H9 (cell line): ENCODE results near the gene PRCD. TPM values are rescaled to one million over a fixed set of nuclear protein-coding genes. Genes with fewer than 3 reads are reported as not detected.

Experiments used
- DNase-seq: peaks from one replicate; pipeline ENCODE4 v3.0.0-alpha.2; 2017
- H2AFZ ChIP-seq: one replicate; pipeline ENCODE4 v1.6.1; 2013; ENCODE audit warnings: mild to moderate bottlenecking, low read length, control low read depth, moderate library complexity
- H2AK5ac ChIP-seq: 2 replicates; pipeline ENCODE4 v1.6.1; 2013; ENCODE audit warnings: low read length, control low read depth, mixed read lengths; ENCODE audit not compliant: insufficient read length
- H2BK120ac ChIP-seq: one replicate; pipeline ENCODE4 v1.6.1; 2013; ENCODE audit warnings: low read depth, mild to moderate bottlenecking, low read length, control low read depth, inconsistent platforms; ENCODE audit not compliant: poor library complexity, severe bottlenecking
- H2BK12ac ChIP-seq: 2 replicates; pipeline ENCODE4 v1.6.1; 2013; ENCODE audit warnings: low read length, control low read depth, mixed read lengths, low read depth; ENCODE audit not compliant: insufficient read length
- H2BK15ac ChIP-seq: 2 replicates; pipeline ENCODE4 v1.6.1; 2013; ENCODE audit warnings: low read depth, low read length, control low read depth
- H2BK20ac ChIP-seq: one replicate; pipeline ENCODE4 v1.6.1; 2013; ENCODE audit warnings: low read depth, mild to moderate bottlenecking, low read length, control low read depth, inconsistent platforms; ENCODE audit not compliant: poor library complexity, severe bottlenecking
- H2BK5ac ChIP-seq: 2 replicates; pipeline ENCODE4 v1.6.1; 2013; ENCODE audit warnings: low read length, control low read depth, mixed read lengths; ENCODE audit not compliant: insufficient read length
- H3K14ac ChIP-seq: 2 replicates; pipeline ENCODE4 v1.6.1; 2013; ENCODE audit warnings: low read length, control low read depth; ENCODE audit not compliant: insufficient read depth
- H3K18ac ChIP-seq: 2 replicates; pipeline ENCODE4 v1.6.1; 2013; ENCODE audit warnings: low read depth, mild to moderate bottlenecking, mixed read lengths, low read length, control low read depth; ENCODE audit not compliant: insufficient read length
- H3K23ac ChIP-seq: 2 replicates; pipeline ENCODE4 v1.6.1; 2013; ENCODE audit warnings: low read length, control low read depth, mixed read lengths, low read depth; ENCODE audit not compliant: insufficient read length
- H3K23me2 ChIP-seq: 2 replicates; pipeline ENCODE4 v1.6.1; 2013; ENCODE audit warnings: low read depth, mild to moderate bottlenecking, mixed read lengths, low read length, control low read depth; ENCODE audit not compliant: insufficient read length, poor library complexity, severe bottlenecking
- H3K27ac ChIP-seq: 2 replicates; pipeline ENCODE4 v1.5.1; 2013; ENCODE audit warnings: low read length, control low read depth, mixed read lengths, low read depth; ENCODE audit not compliant: insufficient read length
- H3K27me3 ChIP-seq: 2 replicates; pipeline ENCODE4 v1.6.1; 2013; ENCODE audit warnings: low read length, control low read depth, inconsistent platforms; ENCODE audit not compliant: insufficient read depth
- H3K4ac ChIP-seq: 2 replicates; pipeline ENCODE4 v1.6.1; 2013; ENCODE audit warnings: low read depth, mild to moderate bottlenecking, control low read depth, inconsistent platforms, low read length, moderate library complexity
- H3K4me1 ChIP-seq: 2 replicates; pipeline ENCODE4 v1.6.1; 2013; ENCODE audit warnings: low read length, control low read depth, inconsistent platforms; ENCODE audit not compliant: insufficient read depth
- H3K4me2 ChIP-seq: 2 replicates; pipeline ENCODE4 v1.6.1; 2013; ENCODE audit warnings: low read length, control low read depth, mixed read lengths; ENCODE audit not compliant: insufficient read length, insufficient read depth
- H3K56ac ChIP-seq: 2 replicates; pipeline ENCODE4 v1.6.1; 2013; ENCODE audit warnings: low read depth, mild to moderate bottlenecking, mixed read lengths, low read length, control low read depth; ENCODE audit not compliant: insufficient read length
- H3K79me1 ChIP-seq: 2 replicates; pipeline ENCODE4 v1.6.1; 2013; ENCODE audit warnings: low read depth, mild to moderate bottlenecking, moderate library complexity, low read length, control low read depth, inconsistent platforms; ENCODE audit not compliant: insufficient read depth, poor library complexity, severe bottlenecking
- H3K79me2 ChIP-seq: 2 replicates; pipeline ENCODE4 v1.6.1; 2013; ENCODE audit warnings: low read length, control low read depth, inconsistent platforms; ENCODE audit not compliant: insufficient read depth
- H3K9ac ChIP-seq: 2 replicates; pipeline ENCODE4 v1.6.1; 2013; ENCODE audit warnings: low read length, control low read depth, mixed read lengths; ENCODE audit not compliant: insufficient read length; ENCODE audit errors: extremely low read depth
- H3K9me3 ChIP-seq: one replicate; pipeline ENCODE4 v1.6.1; 2013; ENCODE audit warnings: low read depth, low read length, inconsistent platforms; ENCODE audit not compliant: control insufficient read depth
- H3T11ph ChIP-seq: one replicate; pipeline ENCODE4 v1.6.1; 2013; ENCODE audit warnings: mild to moderate bottlenecking, low read length, control low read depth, inconsistent platforms
- H4K20me1 ChIP-seq: one replicate; pipeline ENCODE4 v1.6.1; 2013; ENCODE audit not compliant: control insufficient read depth, insufficient read length, insufficient read depth
- H4K5ac ChIP-seq: 2 replicates; pipeline ENCODE4 v1.6.1; 2013; ENCODE audit warnings: low read depth, mild to moderate bottlenecking, mixed read lengths, low read length, control low read depth; ENCODE audit not compliant: insufficient read length
- H4K8ac ChIP-seq: replicated peaks from 2 replicates; pipeline ENCODE4 v1.6.1; 2013; ENCODE audit warnings: low read length, control low read depth, mixed read lengths, low read depth; ENCODE audit not compliant: insufficient read length
- H4K91ac ChIP-seq: 2 replicates; pipeline ENCODE4 v1.6.1; 2013; ENCODE audit warnings: low read depth, mild to moderate bottlenecking, moderate library complexity, mixed read lengths, low read length, control low read depth; ENCODE audit not compliant: insufficient read length
- H3K27ac Mint-ChIP-seq, 3 experiments: 2 replicates in 2 of 3; 3 replicates in 1 of 3; pipeline ENCODE4 v1.8.0; 2020 to 2021; ENCODE audit warnings: mixed read lengths in 3 of 3, mild to moderate bottlenecking in 1 of 3, moderate library complexity in 1 of 3
- H3K27me3 Mint-ChIP-seq: 2 replicates; pipeline ENCODE4 v1.8.0; 2021; ENCODE audit warnings: low read depth, mild to moderate bottlenecking, moderate library complexity, mixed read lengths
- H3K36me3 Mint-ChIP-seq, 3 experiments: 2 replicates in 2 of 3; 3 replicates in 1 of 3; pipeline ENCODE4 v1.8.0; 2020 to 2021; ENCODE audit warnings: low read depth in 3 of 3, mixed read lengths in 3 of 3; ENCODE audit not compliant: insufficient read depth in 1 of 3
- H3K4me1 Mint-ChIP-seq, 2 experiments: 2 replicates each; pipeline ENCODE4 v1.8.0; 2020; ENCODE audit warnings: mixed read lengths in 2 of 2
- H3K4me3 Mint-ChIP-seq, 2 experiments: 2 replicates in 1 of 2; 3 replicates in 1 of 2; pipeline ENCODE4 v1.8.0; 2020 to 2021; ENCODE audit warnings: mild to moderate bottlenecking in 2 of 2, mixed read lengths in 2 of 2, moderate library complexity in 1 of 2
- H3K9me3 Mint-ChIP-seq, 2 experiments: 2 replicates in 1 of 2; 3 replicates in 1 of 2; pipeline ENCODE4 v1.8.0; 2020; ENCODE audit warnings: mild to moderate bottlenecking in 2 of 2, mixed read lengths in 2 of 2, moderate library complexity in 1 of 2
- CTCF ChIP-seq: fragments of 200-600 bp; sonication (generic); conservative IDR thresholded peaks from 3 replicates; pipeline ENCODE4 v1.8.0; 2021; ENCODE audit warnings: antibody characterized with exemption, mild to moderate bottlenecking
- WGBS: extraction: QIAGEN DNeasy Blood & Tissue Kit; methylation state at CpG from one replicate; pipeline ENCODE4 v1.1.7; 2013; ENCODE audit warnings: missing lambda C conversion rate, low lambda C conversion rate, mixed read lengths; ENCODE audit not compliant: insufficient read length; ENCODE audit errors: extremely low coverage; 5-methylcytosine and 5-hydroxymethylcytosine counted together
- total RNA-seq: library from RNA; stranded (reverse); gene quantifications from 2 replicates; pipeline ENCODE4 v1.2.1, GENCODE V29; 2021

PRCD gene
- total RNA-seq, 1 experiment from 2014 or later = 0.46 TPM

- Histone ChIP-seq H2BK120ac (no peak overlapping the region), H2BK5ac (no peak overlapping the region), H2AK5ac (no peak overlapping the region), H3K18ac (no peak overlapping the region), H3K56ac (no peak overlapping the region), H2BK20ac (no peak overlapping the region), H3K23ac (no peak overlapping the region), H3T11ph (no peak overlapping the region), H2BK12ac (no peak overlapping the region), H4K91ac (no peak overlapping the region), H3K27ac (no peak overlapping the region), H3K27me3 (no peaks in the 10 kb centered on the region), H2BK15ac (no peak overlapping the region), H4K8ac (no peak overlapping the region), H3K4me2 (no peak overlapping the region), H3K4me1 (no peaks in the 10 kb centered on the region; the same call in 1 of the 2 replicates), H3K9ac (no peak overlapping the region), H3K79me2 (peaks cover 15% of the 10 kb centered on the region), H2AFZ (no peak overlapping the region), H4K5ac (no peak overlapping the region), H3K79me1 (no peaks in the 10 kb centered on the region), H3K4ac (no peak overlapping the region), H3K23me2 (peaks cover 6% of the 10 kb centered on the region), H3K14ac (no peak overlapping the region), H4K20me1 (no peaks in the 10 kb centered on the region), H3K9me3 (no peaks in the 10 kb centered on the region)
- no peak for TF ChIP-seq CTCF
- Mint-ChIP-seq H3K4me1 (peaks cover 27 to 28% of the 10 kb centered on the region in 2 experiments), H3K4me3 (no peak overlapping the region), H3K9me3 (no peaks in the 10 kb centered on the region; a peak in 1 of 5 replicates), H3K36me3 (peaks cover 10 to 16% (median 10%) of the 10 kb centered on the region in 3 experiments), H3K27me3 (no peaks in the 10 kb centered on the region; the same call in 1 of the 2 replicates), H3K27ac (no peak overlapping the region; a peak in 1 of 7 replicates)
- no CpG with 5 or more reads among the region's 6 CpGs for WGBS
- no peak for DNase-seq
These were observed 14.3 kb downstream of the PRCD start for GRCh38 chr17:76554131-76554530.
